Activated gamma-delta T cell (primary cell): ENCODE results near the gene ERCC4.
"Not testable (repeated sequence)": the region's sequence is repeated elsewhere in the genome, so short reads cannot be mapped to it uniquely, and the experiment has no call there.

Experiments
- DNase-seq: peaks from one replicate; lab custom pipeline; 2025; lab: John Stamatoyannopoulos, UW
- total RNA-seq, 2 donors: gene quantifications; one replicate each; lab custom pipeline; 2026; lab: John Stamatoyannopoulos, UW

ERCC4 gene
- 36.3 to 38.6 reads per million in 2 donors for total RNA-seq

GRCh38 chr16:13919683-13920509 is at the start of gene ERCC4:
ERCC4 (plus strand) TSS chr16:13920154; CDS start chr16:13920166, 12 bp downstream.
- DNase-seq = peak; percentile 93

- no peak for DNase-seq
These were observed 46.0 kb upstream of the ERCC4 start for GRCh38 chr16:13873835-13874438.

GRCh38 chr16:13875614-13876284 is 44.2 kb upstream of the ERCC4 start:
- no peak for DNase-seq

GRCh38 chr16:13883276-13883675 is 36.7 kb upstream of the ERCC4 start:
- DNase-seq = no peak

GRCh38 chr16:13883881-13884280 is 36.1 kb upstream of the ERCC4 start:
- DNase-seq = no peak

- no peak for DNase-seq
These were observed 34.3 kb upstream of the ERCC4 start for GRCh38 chr16:13885700-13886099.

GRCh38 chr16:13886608-13887007 is 33.3 kb upstream of the ERCC4 start:
- no peak for DNase-seq

- not testable (repeated sequence) for DNase-seq
These were observed 30.6 kb upstream of the ERCC4 start for GRCh38 chr16:13889323-13889722.

- no peak for DNase-seq
These were observed 27.7 kb upstream of the ERCC4 start for GRCh38 chr16:13892301-13892700.

GRCh38 chr16:13895516-13895915 is 24.4 kb upstream of the ERCC4 start:
- DNase-seq = no peak

GRCh38 chr16:13896543-13897182 is 23.3 kb upstream of the ERCC4 start:
- no peak for DNase-seq

GRCh38 chr16:13897806-13898205 is 22.1 kb upstream of the ERCC4 start:
- DNase-seq = no peak

GRCh38 chr16:13898233-13898632 is 21.7 kb upstream of the ERCC4 start:
- no peak for DNase-seq

- DNase-seq = no peak
These were observed 17.9 kb upstream of the ERCC4 start for GRCh38 chr16:13902052-13902451.

- no peak for DNase-seq
These were observed 17.3 kb upstream of the ERCC4 start for GRCh38 chr16:13902677-13903076.

GRCh38 chr16:13904179-13904691 is 15.7 kb upstream of the ERCC4 start:
- DNase-seq = no peak

GRCh38 chr16:13904822-13905221 is 15.1 kb upstream of the ERCC4 start:
- not testable (repeated sequence) for DNase-seq

- DNase-seq = no peak
These were observed 13.5 kb upstream of the ERCC4 start for GRCh38 chr16:13906168-13907089.

GRCh38 chr16:13907431-13907830 is 12.5 kb upstream of the ERCC4 start:
- no peak for DNase-seq

- no peak for DNase-seq
These were observed 10.9 kb upstream of the ERCC4 start for GRCh38 chr16:13909069-13909468.

- no peak for DNase-seq
These were observed 10.1 kb upstream of the ERCC4 start for GRCh38 chr16:13909872-13910303.
